Uterus (tissue), 4 donors: Measurements from ENCODE around the gene OSR1. TPM values are rescaled to one million over a fixed set of nuclear protein-coding genes. Genes with fewer than 3 reads are reported as not detected.

Source experiments
- DNase-seq, 2 donors: peaks; one replicate each; pipeline ENCODE4 v3.0.0-alpha.2; 2019 to 2020
- H3K27ac ChIP-seq, 2 donors: fragments of 200-600 bp; sonication (generic); 1 replicate in 1 of 2; 2 replicates in 1 of 2; pipeline ENCODE4 v1.5.1; 2016 to 2018
- H3K27me3 ChIP-seq, 2 donors: fragments of 200-600 bp; sonication (generic); one replicate each; pipeline ENCODE4 v1.5.1; 2018 to 2019; ENCODE audit warnings: control low read depth in 1 of 2
- H3K36me3 ChIP-seq, 2 donors: fragments of 200-600 bp; sonication (generic); one replicate each; pipeline ENCODE4 v1.5.1; 2019; ENCODE audit warnings: control low read depth in 1 of 2
- H3K4me1 ChIP-seq, 2 donors: fragments of 200-600 bp; sonication (generic); one replicate each; pipeline ENCODE4 v1.5.1; 2018 to 2019; ENCODE audit warnings: control low read depth in 1 of 2
- H3K4me3 ChIP-seq, 2 donors: fragments of 200-600 bp; sonication (generic); 1 replicate in 1 of 2; 2 replicates in 1 of 2; pipeline ENCODE4 v1.5.1; 2018 to 2019; ENCODE audit warnings: mild to moderate bottlenecking in 1 of 2
- H3K9me3 ChIP-seq, 2 donors: fragments of 200-600 bp; sonication (generic); one replicate each; pipeline ENCODE4 v1.5.1; 2019; ENCODE audit warnings: control low read depth in 1 of 2
- POLR2A ChIP-seq, 2 donors: fragments of 450-650 bp; IDR thresholded peaks; one replicate each; pipeline ENCODE4 v1.6.1; 2016; ENCODE audit warnings: antibody characterized with exemption in 2 of 2, mild to moderate bottlenecking in 1 of 2, moderate library complexity in 1 of 2
- intact Hi-C: fragments of 100-400 bp; cut with DNase I; formaldehyde crosslinking; loops from one replicate; pipeline ENCODE4 v1.15.1; 2023; ENCODE audit warnings: low total_unique reads
- microRNA-seq: library from miRNA; unstranded; fragments of <30 nt; microRNA quantifications from one replicate; pipeline ENCODE4, GENCODE V29; 2016; ENCODE audit warnings: borderline microRNAs expressed, borderline replicate concordance
- small RNA-seq: library from RNA; depleted of rRNA; stranded (forward); fragments of <200 nt; gene quantifications from one replicate; pipeline ENCODE3, GENCODE V24; 2016
- total RNA-seq, 4 donors: library from RNA; depleted of rRNA in 3 of 4; stranded (reverse); fragments of >200 nt in 3 of 4; gene quantifications; one replicate each; pipeline versions ENCODE4 v1.1.0 to v1.2.4, GENCODE V29; 2014 to 2023
- TF ChIP-seq, protein P1 (sequence below), 4 experiments: fragments of 200-600 bp in 2 of 4; fragments of 450-650 bp in 2 of 4; sonication (generic) in 2 of 4; IDR thresholded peaks; one replicate each; pipeline ENCODE4 v1.5.1; 2016 to 2019; ENCODE audit warnings: antibody characterized with exemption in 4 of 4, mild to moderate bottlenecking in 2 of 4, moderate library complexity in 1 of 4
- donor health status: DM: yes; HTN: yes; CAD: no.

OSR1 gene
- total RNA-seq, 4 donors from 2014 or later, result 4.7 to 26.2 (median 18.6) TPM

DNA sequence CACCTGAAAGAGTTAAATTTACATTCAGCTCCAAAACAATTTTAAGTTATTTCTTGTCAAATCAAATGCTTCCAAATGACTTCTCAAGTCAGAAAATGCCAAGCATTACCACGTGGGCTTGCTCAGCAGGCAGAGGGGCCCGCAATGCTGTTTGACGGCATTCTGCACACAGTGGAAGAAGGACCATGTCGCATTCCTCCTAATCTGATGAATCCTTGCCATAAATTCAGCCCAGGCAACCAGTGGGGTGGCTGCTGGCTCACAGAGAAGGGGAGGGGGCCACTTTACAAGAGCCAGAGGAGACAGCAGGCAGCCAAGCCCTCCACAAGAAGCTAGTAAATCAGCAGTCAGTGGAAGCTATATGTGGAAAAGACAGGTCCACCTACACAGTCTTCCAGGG lies 56.7 kb downstream of the OSR1 start:
- intact Hi-C loops, result no loop called here

More for the DNA sequence above, 56.7 kb downstream of the OSR1 start:
- TF ChIP-seq, protein P1, sequence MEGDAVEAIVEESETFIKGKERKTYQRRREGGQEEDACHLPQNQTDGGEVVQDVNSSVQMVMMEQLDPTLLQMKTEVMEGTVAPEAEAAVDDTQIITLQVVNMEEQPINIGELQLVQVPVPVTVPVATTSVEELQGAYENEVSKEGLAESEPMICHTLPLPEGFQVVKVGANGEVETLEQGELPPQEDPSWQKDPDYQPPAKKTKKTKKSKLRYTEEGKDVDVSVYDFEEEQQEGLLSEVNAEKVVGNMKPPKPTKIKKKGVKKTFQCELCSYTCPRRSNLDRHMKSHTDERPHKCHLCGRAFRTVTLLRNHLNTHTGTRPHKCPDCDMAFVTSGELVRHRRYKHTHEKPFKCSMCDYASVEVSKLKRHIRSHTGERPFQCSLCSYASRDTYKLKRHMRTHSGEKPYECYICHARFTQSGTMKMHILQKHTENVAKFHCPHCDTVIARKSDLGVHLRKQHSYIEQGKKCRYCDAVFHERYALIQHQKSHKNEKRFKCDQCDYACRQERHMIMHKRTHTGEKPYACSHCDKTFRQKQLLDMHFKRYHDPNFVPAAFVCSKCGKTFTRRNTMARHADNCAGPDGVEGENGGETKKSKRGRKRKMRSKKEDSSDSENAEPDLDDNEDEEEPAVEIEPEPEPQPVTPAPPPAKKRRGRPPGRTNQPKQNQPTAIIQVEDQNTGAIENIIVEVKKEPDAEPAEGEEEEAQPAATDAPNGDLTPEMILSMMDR (IDR thresholded peaks at IDR 0.05), result no peak
- TF ChIP-seq POLR2A (IDR thresholded peaks at IDR 0.05), result no peak
- no peak overlapping the region for H3K27ac ChIP-seq
- no peaks in the 10 kb centered on the region for H3K27me3 ChIP-seq
- H3K4me1 ChIP-seq, result no peaks in the 10 kb centered on the region
- no peak overlapping the region for H3K4me3 ChIP-seq
- DNase-seq, result no peak
- no peaks in the 10 kb centered on the region for H3K36me3 ChIP-seq
- H3K9me3 ChIP-seq, result no peaks in the 10 kb centered on the region

Small RNA genes within 50 kb of the gene (microRNA-seq; reads per million reads assigned to microRNA genes)
- gene MIR4757, result 1.5 reads per million

Small RNA genes within 50 kb of the gene (small RNA-seq; reads per million reads assigned to genes)
- gene MIR4757, result not detected
